Activated CD8-positive, alpha-beta memory T cell treated with anti-CD3 and anti-CD28 coated beads, Interleukin-2, amount 50 U/mL, for 48 hours (primary cell): ENCODE results near the gene OR6A2.

Experiments used
- DNase-seq: peaks from one replicate; pipeline ENCODE4 v3.0.0-alpha.2; 2020

OR6A2 gene

GRCh38 chr11:6755303-6755952 is 44.1 kb downstream of the OR6A2 start:
- no peak for DNase-seq

GRCh38 chr11:6747097-6747668 is 52.3 kb downstream of the OR6A2 start:
- DNase-seq: no peak

- no peak for DNase-seq
Observed at GRCh38 chr11:6746626-6747025, 52.9 kb downstream of the OR6A2 start.

- peak; percentile 61 for DNase-seq
Observed at GRCh38 chr11:6746086-6746618, 53.3 kb downstream of the OR6A2 start.

GRCh38 chr11:6745465-6746015 is 53.9 kb downstream of the OR6A2 start:
- DNase-seq: no peak

- no peak for DNase-seq
Observed at GRCh38 chr11:6745018-6745417, 54.5 kb downstream of the OR6A2 start.

- DNase-seq: peak; percentile 62
Observed at GRCh38 chr11:6742260-6742659, 57.2 kb downstream of the OR6A2 start.
